Right atrium auricular region (tissue), 2 donors: ENCODE data around the gene DDIT4. TPM values are rescaled to one million over a fixed set of nuclear protein-coding genes. Genes with fewer than 3 reads are reported as not detected.
A peak's percentile ranks its signal among the peaks of the same experiment; 100 is the strongest.

Source experiments
- DNase-seq: peaks from one replicate; pipeline ENCODE4 v3.0.0-alpha.2; 2019; ENCODE audit warnings: low spot score
- H3K27ac ChIP-seq, 2 donors: fragments of 200-600 bp; sonication (generic); 1 replicate in 1 of 2; 2 replicates in 1 of 2; pipeline ENCODE4 v1.5.1; 2016 to 2019
- H3K27me3 ChIP-seq, 2 donors: fragments of 200-600 bp; sonication (generic); one replicate each; pipeline versions ENCODE4 v1.5.1 to v1.6.0; 2017 to 2019
- H3K36me3 ChIP-seq: fragments of 200-600 bp; sonication (generic); one replicate; pipeline ENCODE4 v1.5.1; 2016
- H3K4me1 ChIP-seq, 2 donors: fragments of 200-600 bp; sonication (generic); one replicate each; pipeline versions ENCODE4 v1.5.1 to v1.6.0; 2017 to 2019
- H3K4me3 ChIP-seq, 2 donors: fragments of 200-600 bp; sonication (generic); 1 replicate in 1 of 2; 2 replicates in 1 of 2; pipeline ENCODE4 v1.5.1; 2017 to 2019; ENCODE audit warnings: mild to moderate bottlenecking in 1 of 2, moderate library complexity in 1 of 2
- H3K9me3 ChIP-seq, 2 donors: fragments of 200-600 bp; sonication (generic); one replicate each; pipeline ENCODE4 v1.5.1; 2019
- CTCF ChIP-seq, 2 donors: fragments of 200-600 bp; sonication (generic); IDR thresholded peaks; one replicate each; pipeline ENCODE4 v1.5.1; 2019; ENCODE audit warnings: antibody characterized with exemption in 2 of 2
- total RNA-seq, 2 donors: library from RNA; depleted of rRNA; stranded (reverse); fragments of >200 nt; gene quantifications; one replicate each; pipeline ENCODE4 v1.1.0, GENCODE V29; 2016

Gene DDIT4
- total RNA-seq, 2 donors from 2014 or later, result 100 to 136 TPM

- peak overlapping the region in 1 of 2 donors; percentile 51 for H3K4me3 ChIP-seq
- TF ChIP-seq CTCF (IDR thresholded peaks at IDR 0.05), result no peak
- H3K27me3 ChIP-seq, result no peaks in the 10 kb centered on the region
- H3K27ac ChIP-seq, result peak overlapping the region; percentile 88 to 93
- DNase-seq, result no peak
- peaks cover 2 to 77% of the 10 kb centered on the region in 2 donors for H3K4me1 ChIP-seq
- no peaks in the 10 kb centered on the region for H3K36me3 ChIP-seq
- H3K9me3 ChIP-seq, result no peaks in the 10 kb centered on the region
Observed at GRCh38 chr10:72318418-72319262, 44.9 kb downstream of the DDIT4 start.

- peaks cover 2 to 78% of the 10 kb centered on the region in 2 donors for H3K4me1 ChIP-seq
- H3K27ac ChIP-seq, result peak overlapping the region; percentile 88 to 93
- no peak for TF ChIP-seq CTCF (IDR thresholded peaks at IDR 0.05)
- DNase-seq, result peak; percentile 94
- H3K4me3 ChIP-seq, result peak overlapping the region; percentile 26 to 51
- no peaks in the 10 kb centered on the region for H3K36me3 ChIP-seq
- no peaks in the 10 kb centered on the region for H3K27me3 ChIP-seq
- H3K9me3 ChIP-seq, result no peaks in the 10 kb centered on the region
Observed at GRCh38 chr10:72319416-72320254, 45.9 kb downstream of the DDIT4 start.

- no peak for TF ChIP-seq CTCF (IDR thresholded peaks at IDR 0.05)
- Histone ChIP-seq H3K4me1 (peaks cover 2 to 78% of the 10 kb centered on the region in 2 donors), H3K4me3 (no peak overlapping the region), H3K27me3 (no peaks in the 10 kb centered on the region), H3K27ac (peak overlapping the region; percentile 88 to 93), H3K9me3 (no peaks in the 10 kb centered on the region), H3K36me3 (no peaks in the 10 kb centered on the region)
- DNase-seq, result peak; percentile 93
Observed at GRCh38 chr10:72320676-72321247, 47.0 kb downstream of the DDIT4 start.

- Histone ChIP-seq H3K4me1 (peaks cover 0 to 77% of the 10 kb centered on the region in 2 donors), H3K36me3 (no peaks in the 10 kb centered on the region), H3K27ac (peak overlapping the region; percentile 88 to 93), H3K4me3 (no peak overlapping the region), H3K9me3 (no peaks in the 10 kb centered on the region), H3K27me3 (no peaks in the 10 kb centered on the region)
- DNase-seq, result no peak
- TF ChIP-seq CTCF (IDR thresholded peaks at IDR 0.05), result no peak
Observed at GRCh38 chr10:72321248-72322029, 47.7 kb downstream of the DDIT4 start.

- Histone ChIP-seq H3K27ac (peak overlapping the region in 1 of 2 donors; percentile 93), H3K9me3 (no peaks in the 10 kb centered on the region), H3K4me3 (no peak overlapping the region), H3K36me3 (no peaks in the 10 kb centered on the region), H3K4me1 (peaks cover 0 to 72% of the 10 kb centered on the region in 2 donors), H3K27me3 (no peaks in the 10 kb centered on the region)
- no peak for TF ChIP-seq CTCF (IDR thresholded peaks at IDR 0.05)
- no peak for DNase-seq
Observed at GRCh38 chr10:72322030-72322279, 48.2 kb downstream of the DDIT4 start.
